Neuron (in vitro differentiated cells): ENCODE data around the gene PADI3.

Experiments used
- H2AFZ ChIP-seq: one replicate; pipeline ENCODE4 v1.6.1; 2013; ENCODE audit warnings: low read depth, mild to moderate bottlenecking, inconsistent platforms, low read length, moderate library complexity
- H3K27me3 ChIP-seq: one replicate; pipeline ENCODE4 v1.6.1; 2013; ENCODE audit warnings: low read length; ENCODE audit not compliant: insufficient read depth
- H3K36me3 ChIP-seq: one replicate; pipeline ENCODE4 v1.6.1; 2013; ENCODE audit warnings: low read length; ENCODE audit not compliant: insufficient read depth
- H3K4me1 ChIP-seq: one replicate; pipeline ENCODE4 v1.6.1; 2013; ENCODE audit warnings: low read length; ENCODE audit not compliant: insufficient read depth
- H3K4me3 ChIP-seq: 2 replicates; pipeline ENCODE4 v1.5.1; 2013; ENCODE audit warnings: mild to moderate bottlenecking, low read length, moderate library complexity
- H3K9me3 ChIP-seq: one replicate; pipeline ENCODE4 v1.6.1; 2013; ENCODE audit warnings: low read length

Gene PADI3

DNA sequence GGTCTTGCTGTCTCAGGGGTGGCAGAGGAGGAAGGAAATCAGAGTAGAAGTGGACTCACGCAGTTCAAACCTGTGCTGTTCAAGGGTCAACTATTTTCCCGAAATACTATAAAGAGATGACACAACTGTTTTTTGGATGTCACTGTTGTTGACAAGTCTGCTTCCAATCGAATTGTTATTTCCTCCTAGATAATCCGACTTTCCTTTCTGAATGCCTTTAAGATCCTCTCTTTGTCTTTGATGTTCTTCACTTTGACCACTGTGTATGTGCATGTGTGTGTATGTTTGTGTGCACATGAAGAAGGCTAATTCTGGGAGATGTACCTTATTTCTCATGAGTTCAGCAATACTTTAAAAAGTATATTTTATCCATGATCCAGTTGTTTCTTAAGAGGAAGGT lies 80.7 kb downstream of the PADI3 start:
- H3K36me3 ChIP-seq, result no peaks in the 10 kb centered on the region
- no peak overlapping the region for H2AFZ ChIP-seq
- H3K4me3 ChIP-seq, result no peak overlapping the region
- no peaks in the 10 kb centered on the region for H3K4me1 ChIP-seq
- peaks cover 2% of the 10 kb centered on the region for H3K9me3 ChIP-seq
- H3K27me3 ChIP-seq, result no peaks in the 10 kb centered on the region

GRCh38 chr1:17330856-17331255 lies 82.0 kb downstream of the PADI3 start:
- Histone ChIP-seq H3K27me3 (no peaks in the 10 kb centered on the region), H2AFZ (no peak overlapping the region), H3K36me3 (no peaks in the 10 kb centered on the region), H3K9me3 (peaks cover 2% of the 10 kb centered on the region), H3K4me3 (no peak overlapping the region), H3K4me1 (no peaks in the 10 kb centered on the region)

- no peak overlapping the region for H3K4me3 ChIP-seq
- H3K36me3 ChIP-seq, result no peaks in the 10 kb centered on the region
- peaks cover under 1% of the 10 kb centered on the region for H3K27me3 ChIP-seq
- peaks cover 2% of the 10 kb centered on the region for H3K9me3 ChIP-seq
- no peaks in the 10 kb centered on the region for H3K4me1 ChIP-seq
- H2AFZ ChIP-seq, result no peak overlapping the region
These were observed 84.2 kb downstream of the PADI3 start for GRCh38 chr1:17333081-17333480.
